ENCODE measurements around the gene NET1. TPM values are rescaled to one million over a fixed set of nuclear protein-coding genes. Genes with fewer than 3 reads are reported as not detected.

NET1 gene
- total and polyA plus RNA-seq, 2 donors (not counting 3 experiments of a cell fraction or from before 2014, with no cell fraction given): 14.4 to 46.3 TPM

DNA sequence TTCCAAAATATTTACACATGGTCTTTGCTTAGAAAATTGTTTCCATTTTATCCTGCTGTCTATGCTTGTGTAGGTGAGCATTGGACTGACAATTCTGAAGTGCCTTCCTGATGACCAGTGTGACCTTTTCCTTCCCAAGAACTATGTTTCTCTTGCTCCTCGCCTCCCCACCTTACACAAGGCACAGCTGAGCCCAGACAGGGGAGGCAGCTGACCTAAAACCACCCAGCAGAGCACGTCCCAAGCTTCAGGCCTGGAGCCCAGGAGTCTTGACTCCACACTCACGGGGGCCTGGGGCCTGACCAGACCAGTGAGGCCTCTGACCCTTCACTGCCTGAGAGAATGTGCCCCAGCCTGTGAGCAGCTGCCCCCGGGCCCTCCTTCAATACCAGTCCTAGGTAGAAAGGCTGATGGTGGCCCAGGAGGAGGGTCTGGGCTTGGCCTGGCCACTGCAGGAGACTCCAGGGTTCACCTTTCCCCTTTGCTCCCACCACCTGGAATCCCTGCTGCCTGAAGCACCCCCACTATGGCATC is 80.0 kb downstream of the NET1 start:
- Histone ChIP-seq H4K20me1 (replicated peaks; ENCODE audit: control insufficient read depth, extremely low read depth, insufficient read depth, low read length) (no peaks in the 10 kb centered on the region), H3K4me3 (replicated peaks in 1 of 3; ENCODE audit: insufficient read depth in 1 of 3, low read depth in 1 of 3, low read length in 3 of 3) (no peak overlapping the region), H3K4me2 (ENCODE audit: insufficient read depth, low read length) (no peak overlapping the region), H3K9me3 (replicated peaks; ENCODE audit: control insufficient read depth, insufficient read depth, low read length) (no peaks in the 10 kb centered on the region), H3K9ac (replicated peaks; ENCODE audit: extremely low read depth, insufficient read depth, low read length) (no peak overlapping the region), H3K9me1 (replicated peaks; ENCODE audit: control insufficient read depth, extremely low read depth, insufficient read depth, low read length) (no peaks in the 10 kb centered on the region), H2AFZ (ENCODE audit: low read depth, low read length) (no peak overlapping the region), H3K27me3 (ENCODE audit: control insufficient read depth in 2 of 2, insufficient read depth in 2 of 2, low read length in 2 of 2) (no peaks in the 10 kb centered on the region), H3K27ac (ENCODE audit: insufficient read depth, low read depth, low read length) (no peak overlapping the region), H3K36me3 (ENCODE audit: control insufficient read depth in 2 of 2, extremely low read depth in 1 of 2, insufficient read depth in 2 of 2, low read length in 2 of 2) (no peaks in the 10 kb centered on the region), H3K4me1 (ENCODE audit: control insufficient read depth, extremely low read depth, insufficient read depth, low read length) (no peaks in the 10 kb centered on the region), H3K79me2 (ENCODE audit: control insufficient read depth, insufficient read depth, low read length) (no peaks in the 10 kb centered on the region)
- intact Hi-C loops (cut with micrococcal nuclease) (no loop called here), dilution Hi-C loops (cut with MboI; ENCODE audit: extremely low pct_ligation_motif_present, low sequenced_read_pairs) (no loop called here)
- no TSS peak for BruUV-seq (replicated peaks)
- ChIA-PET POLR2A (no interaction called here), CTCF (interaction anchor here (0.9 kb wide), 1 partner anchor 8 kb away, joined by 3 read pairs; no protein-coding TSS in a partner anchor)
- FAIRE-seq: no peak
- TF ChIP-seq EZH2 (IDR thresholded peaks at IDR 0.05; ENCODE audit: borderline replicate concordance, low read depth, low read length, severe bottlenecking) (no peak), FOS (IDR thresholded peaks at IDR 0.05; ENCODE audit: borderline replicate concordance, insufficient read depth, low read length) (no peak), POLR2AphosphoS5 (IDR thresholded peaks at IDR 0.05; ENCODE audit: insufficient read depth, low read depth, low read length) (no peak), MYC (IDR thresholded peaks at IDR 0.05; ENCODE audit: low read depth, low read length) (no peak), GATA2 (IDR thresholded peaks at IDR 0.05; ENCODE audit: insufficient read depth, insufficient read length, low read depth, low read length) (no peak), JUN (IDR thresholded peaks at IDR 0.05; ENCODE audit: borderline replicate concordance, insufficient read depth, insufficient read length, low read depth) (no peak), POLR2A (IDR thresholded peaks at IDR 0.05; ENCODE audit: low read depth, low read length) (no peak)
- TF ChIP-seq, protein P1, sequence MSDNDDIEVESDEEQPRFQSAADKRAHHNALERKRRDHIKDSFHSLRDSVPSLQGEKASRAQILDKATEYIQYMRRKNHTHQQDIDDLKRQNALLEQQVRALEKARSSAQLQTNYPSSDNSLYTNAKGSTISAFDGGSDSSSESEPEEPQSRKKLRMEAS (IDR thresholded peaks at IDR 0.05; ENCODE audit: insufficient read depth, insufficient read length): no peak
- TF ChIP-seq, protein P2, sequence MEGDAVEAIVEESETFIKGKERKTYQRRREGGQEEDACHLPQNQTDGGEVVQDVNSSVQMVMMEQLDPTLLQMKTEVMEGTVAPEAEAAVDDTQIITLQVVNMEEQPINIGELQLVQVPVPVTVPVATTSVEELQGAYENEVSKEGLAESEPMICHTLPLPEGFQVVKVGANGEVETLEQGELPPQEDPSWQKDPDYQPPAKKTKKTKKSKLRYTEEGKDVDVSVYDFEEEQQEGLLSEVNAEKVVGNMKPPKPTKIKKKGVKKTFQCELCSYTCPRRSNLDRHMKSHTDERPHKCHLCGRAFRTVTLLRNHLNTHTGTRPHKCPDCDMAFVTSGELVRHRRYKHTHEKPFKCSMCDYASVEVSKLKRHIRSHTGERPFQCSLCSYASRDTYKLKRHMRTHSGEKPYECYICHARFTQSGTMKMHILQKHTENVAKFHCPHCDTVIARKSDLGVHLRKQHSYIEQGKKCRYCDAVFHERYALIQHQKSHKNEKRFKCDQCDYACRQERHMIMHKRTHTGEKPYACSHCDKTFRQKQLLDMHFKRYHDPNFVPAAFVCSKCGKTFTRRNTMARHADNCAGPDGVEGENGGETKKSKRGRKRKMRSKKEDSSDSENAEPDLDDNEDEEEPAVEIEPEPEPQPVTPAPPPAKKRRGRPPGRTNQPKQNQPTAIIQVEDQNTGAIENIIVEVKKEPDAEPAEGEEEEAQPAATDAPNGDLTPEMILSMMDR (IDR thresholded peaks at IDR 0.05; ENCODE audit: extremely low read depth in 1 of 2, insufficient read depth in 1 of 2, low read depth in 1 of 2, low read length in 2 of 2): no peak
- DNase-seq (ENCODE audit: low read depth, low spot score): no peak
